Osteoblast (primary cell): Measurements from ENCODE around the gene CFAP97D2. TPM values are rescaled to one million over a fixed set of nuclear protein-coding genes. Genes with fewer than 3 reads are reported as not detected.
A peak's percentile ranks its signal among the peaks of the same experiment; 100 is the strongest.

Experiments
- DNase-seq: peaks from one replicate; pipeline ENCODE4 v3.0.0; 2011; ENCODE audit warnings: low spot score, mixed read lengths; ENCODE audit not compliant: insufficient read length; ENCODE audit errors: missing footprints
- H2AFZ ChIP-seq: 2 replicates; pipeline ENCODE4 v1.6.0; 2011; ENCODE audit warnings: mild to moderate bottlenecking, low read length
- H3K27ac ChIP-seq: 2 replicates; pipeline ENCODE4 v1.5.1; 2011; ENCODE audit warnings: mild to moderate bottlenecking, low read depth, low read length, moderate library complexity
- H3K27me3 ChIP-seq: 2 replicates; pipeline ENCODE4 v1.6.0; 2012; ENCODE audit warnings: mild to moderate bottlenecking, control low read depth, inconsistent platforms, low read length, moderate library complexity; ENCODE audit not compliant: insufficient read depth
- H3K36me3 ChIP-seq: 2 replicates; pipeline ENCODE4 v1.5.1; 2011; ENCODE audit warnings: mild to moderate bottlenecking, low read length, control low read depth, moderate library complexity; ENCODE audit not compliant: insufficient read depth
- H3K4me1 ChIP-seq: 2 replicates; pipeline ENCODE4 v1.5.1; 2011; ENCODE audit warnings: mild to moderate bottlenecking, low read length, control low read depth, moderate library complexity; ENCODE audit not compliant: insufficient read depth
- H3K4me2 ChIP-seq: 2 replicates; pipeline ENCODE4 v1.6.0; 2011; ENCODE audit warnings: mild to moderate bottlenecking, low read length; ENCODE audit not compliant: insufficient read depth
- H3K4me3 ChIP-seq: fragments of 200-600 bp; sonication (generic); 3 replicates; pipeline ENCODE4 v1.5.1; 2012; ENCODE audit warnings: mild to moderate bottlenecking, low read length, inconsistent platforms; ENCODE audit not compliant: insufficient read depth
- H3K79me2 ChIP-seq: 2 replicates; pipeline ENCODE4 v1.6.0; 2012; ENCODE audit warnings: mild to moderate bottlenecking, low read length, control low read depth, inconsistent platforms; ENCODE audit not compliant: insufficient read depth
- H3K9me3 ChIP-seq: 2 replicates; pipeline ENCODE4 v1.5.1; 2011; ENCODE audit warnings: low read depth, low read length, control low read depth
- H4K20me1 ChIP-seq: 2 replicates; pipeline ENCODE4 v1.6.0; 2012; ENCODE audit warnings: mild to moderate bottlenecking, low read length, control low read depth; ENCODE audit not compliant: insufficient read depth
- CTCF ChIP-seq: IDR thresholded peaks from 2 replicates; pipeline ENCODE4 v1.5.1; 2011; ENCODE audit warnings: mild to moderate bottlenecking, low read depth, low read length, moderate library complexity; ENCODE audit errors: extremely low read depth
- total RNA-seq: library from RNA; depleted of rRNA; stranded (reverse); fragments of >200 nt; gene quantifications from 2 replicates; pipeline ENCODE4 v1.2.3, GENCODE V29; 2012

The CFAP97D2 gene
- total RNA-seq, 1 donor = not detected

- Histone ChIP-seq H3K4me3 (no peak overlapping the region), H3K27me3 (no peaks in the 10 kb centered on the region), H3K27ac (no peak overlapping the region), H2AFZ (no peak overlapping the region), H4K20me1 (no peaks in the 10 kb centered on the region), H3K4me2 (no peak overlapping the region), H3K36me3 (no peaks in the 10 kb centered on the region), H3K9me3 (no peaks in the 10 kb centered on the region), H3K4me1 (peaks cover 3% of the 10 kb centered on the region), H3K79me2 (no peaks in the 10 kb centered on the region)
- TF ChIP-seq CTCF = no peak
- DNase-seq = peak; percentile 50
These were observed 25.5 kb upstream of the CFAP97D2 start for GRCh38 chr13:114153485-114154080.

- Histone ChIP-seq H2AFZ (no peak overlapping the region), H3K9me3 (no peaks in the 10 kb centered on the region), H3K4me2 (no peak overlapping the region), H3K27me3 (no peaks in the 10 kb centered on the region), H3K36me3 (no peaks in the 10 kb centered on the region), H4K20me1 (no peaks in the 10 kb centered on the region), H3K79me2 (no peaks in the 10 kb centered on the region), H3K27ac (no peak overlapping the region), H3K4me1 (peaks cover 3% of the 10 kb centered on the region), H3K4me3 (no peak overlapping the region)
- peak; percentile 37 for DNase-seq
- TF ChIP-seq CTCF = no peak
These were observed 24.6 kb upstream of the CFAP97D2 start for GRCh38 chr13:114154476-114154875.

- H3K4me1 ChIP-seq = peaks cover 3% of the 10 kb centered on the region
- no peak for DNase-seq
- no peaks in the 10 kb centered on the region for H4K20me1 ChIP-seq
- H3K4me2 ChIP-seq = no peak overlapping the region
- no peak for TF ChIP-seq CTCF
- no peaks in the 10 kb centered on the region for H3K27me3 ChIP-seq
- H3K36me3 ChIP-seq = no peaks in the 10 kb centered on the region
- H3K27ac ChIP-seq = no peak overlapping the region
- H3K9me3 ChIP-seq = no peaks in the 10 kb centered on the region
- H3K4me3 ChIP-seq = no peak overlapping the region
- H3K79me2 ChIP-seq = no peaks in the 10 kb centered on the region
- H2AFZ ChIP-seq = no peak overlapping the region
These were observed 23.7 kb upstream of the CFAP97D2 start for GRCh38 chr13:114155320-114155719.

GRCh38 chr13:114155926-114156883, 22.9 kb upstream of the CFAP97D2 start:
- Histone ChIP-seq H3K27me3 (no peaks in the 10 kb centered on the region), H3K4me2 (no peak overlapping the region), H3K9me3 (no peaks in the 10 kb centered on the region), H2AFZ (no peak overlapping the region), H3K79me2 (no peaks in the 10 kb centered on the region), H3K4me1 (peaks cover 3% of the 10 kb centered on the region), H3K4me3 (no peak overlapping the region), H3K36me3 (no peaks in the 10 kb centered on the region), H3K27ac (no peak overlapping the region), H4K20me1 (no peaks in the 10 kb centered on the region)
- no peak for TF ChIP-seq CTCF
- peak; percentile 74 for DNase-seq
